Fibroblast of lung (primary cell): ENCODE results near the gene IL6. TPM values are rescaled to one million over a fixed set of nuclear protein-coding genes. Genes with fewer than 3 reads are reported as not detected.

ENCODE experiments used
- DNase-seq, 2 donors: peaks; one replicate each; pipeline versions ENCODE4 v3.0.0 to v3.0.0-alpha.2; 2010; ENCODE audit warnings: low read depth in 2 of 2
- H2AFZ ChIP-seq: 2 replicates; pipeline ENCODE4 v1.5.1; 2012; ENCODE audit warnings: low read length, control low read depth, inconsistent platforms
- H3K27ac ChIP-seq: 2 replicates; pipeline ENCODE4 v1.5.1; 2011; ENCODE audit warnings: low read length, control low read depth; ENCODE audit not compliant: insufficient read depth
- H3K27me3 ChIP-seq: 2 replicates; pipeline ENCODE4 v1.5.1; 2011; ENCODE audit warnings: mild to moderate bottlenecking, low read length; ENCODE audit not compliant: control insufficient read depth, insufficient read depth
- H3K36me3 ChIP-seq: 2 replicates; pipeline ENCODE4 v1.5.1; 2011; ENCODE audit warnings: low read length; ENCODE audit not compliant: control insufficient read depth, insufficient read depth
- H3K4me1 ChIP-seq: 2 replicates; pipeline ENCODE4 v1.5.1; 2011; ENCODE audit warnings: low read length; ENCODE audit not compliant: control insufficient read depth, insufficient read depth; ENCODE audit errors: extremely low read depth
- H3K4me2 ChIP-seq: 2 replicates; pipeline ENCODE4 v1.5.1; 2011; ENCODE audit warnings: low read length, control low read depth; ENCODE audit not compliant: insufficient read depth; ENCODE audit errors: extremely low read depth
- H3K4me3 ChIP-seq, 4 experiments: fragments of 200-600 bp in 1 of 4; sonication (generic) in 1 of 4; replicated peaks in 1 of 4; 2 replicates each; pipeline ENCODE4 v1.5.1; 2011 to 2016; ENCODE audit warnings: low read length in 4 of 4, low read depth in 3 of 4, mild to moderate bottlenecking in 3 of 4, control low read depth in 2 of 4, inconsistent platforms in 1 of 4, mixed read lengths in 1 of 4; ENCODE audit not compliant: insufficient read depth in 1 of 4; ENCODE audit errors: control extremely low read depth in 1 of 4
- H3K79me2 ChIP-seq: 2 replicates; pipeline ENCODE4 v1.5.1; 2012; ENCODE audit warnings: mild to moderate bottlenecking, low read length, inconsistent platforms; ENCODE audit not compliant: control insufficient read depth, insufficient read depth
- H3K9ac ChIP-seq: 2 replicates; pipeline ENCODE4 v1.5.1; 2011; ENCODE audit warnings: mild to moderate bottlenecking, low read length, control low read depth; ENCODE audit not compliant: insufficient read depth
- H3K9me3 ChIP-seq: 2 replicates; pipeline ENCODE4 v1.5.1; 2012; ENCODE audit warnings: low read depth, low read length; ENCODE audit not compliant: control insufficient read depth, insufficient read depth
- H4K20me1 ChIP-seq: 2 replicates; pipeline ENCODE4 v1.5.1; 2011; ENCODE audit warnings: low read length; ENCODE audit not compliant: control insufficient read depth, insufficient read depth; ENCODE audit errors: extremely low read depth
- EZH2 ChIP-seq: IDR thresholded peaks from 2 replicates; pipeline ENCODE4 v1.5.1; 2012; ENCODE audit warnings: low read length, control low read depth, mild to moderate bottlenecking; ENCODE audit errors: missing control alignments
- polyA plus RNA-seq, 2 donors: library from polyadenylated mRNA; depleted of rRNA in 1 of 2; stranded (reverse) in 1 of 2; unstranded in 1 of 2; fragments of >200 nt; gene quantifications; 2 replicates each; pipeline ENCODE4 v1.2.1, GENCODE V29; 2011 to 2012; ENCODE audit warnings: missing spikeins in 1 of 2
- total RNA-seq: library from RNA; depleted of rRNA; stranded (reverse); fragments of >200 nt; gene quantifications from 2 replicates; pipeline ENCODE4 v1.2.1, GENCODE V29; 2014
- TF ChIP-seq, protein P1 (sequence below), 2 donors: IDR thresholded peaks in 1 of 2; conservative IDR thresholded peaks in 1 of 2; 1 replicate in 1 of 2; 2 replicates in 1 of 2; pipeline ENCODE4 v1.5.1; 2011 to 2012; ENCODE audit warnings: low read length in 2 of 2, control low read depth in 1 of 2, inconsistent platforms in 1 of 2, low read depth in 1 of 2, mild to moderate bottlenecking in 1 of 2

IL6 gene
- total and polyA plus RNA-seq, 2 donors (not counting 1 experiment from before 2014, with no cell fraction given): 20.2 to 33.7 TPM

DNA sequence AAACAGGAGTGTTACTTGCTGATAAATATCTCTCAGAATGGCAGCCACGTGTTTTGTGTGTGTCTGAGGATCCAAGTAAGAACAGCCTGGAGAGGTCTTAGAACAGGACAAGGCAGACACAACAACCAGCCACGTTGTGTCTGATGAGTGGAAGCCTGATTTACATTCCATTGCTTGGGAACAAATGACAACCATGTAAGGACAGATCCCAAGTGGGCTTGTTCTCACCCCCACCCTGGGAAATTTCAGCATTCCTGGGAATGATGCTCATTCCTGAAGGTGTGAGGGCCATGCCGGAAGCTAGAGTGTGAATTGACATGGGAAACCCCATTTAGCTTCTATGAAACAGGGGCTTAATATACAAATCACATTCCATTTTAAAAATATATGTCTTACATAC is 35.9 kb downstream of the IL6 start:
- H3K27ac ChIP-seq: no peak overlapping the region
- H3K4me2 ChIP-seq: no peak overlapping the region
- no peaks in the 10 kb centered on the region for H3K79me2 ChIP-seq
- H3K4me3 ChIP-seq: no peak overlapping the region
- no peaks in the 10 kb centered on the region for H3K36me3 ChIP-seq
- no peak overlapping the region for H3K9ac ChIP-seq
- no peaks in the 10 kb centered on the region for H3K9me3 ChIP-seq
- no peaks in the 10 kb centered on the region for H3K27me3 ChIP-seq
- TF ChIP-seq, protein P1, sequence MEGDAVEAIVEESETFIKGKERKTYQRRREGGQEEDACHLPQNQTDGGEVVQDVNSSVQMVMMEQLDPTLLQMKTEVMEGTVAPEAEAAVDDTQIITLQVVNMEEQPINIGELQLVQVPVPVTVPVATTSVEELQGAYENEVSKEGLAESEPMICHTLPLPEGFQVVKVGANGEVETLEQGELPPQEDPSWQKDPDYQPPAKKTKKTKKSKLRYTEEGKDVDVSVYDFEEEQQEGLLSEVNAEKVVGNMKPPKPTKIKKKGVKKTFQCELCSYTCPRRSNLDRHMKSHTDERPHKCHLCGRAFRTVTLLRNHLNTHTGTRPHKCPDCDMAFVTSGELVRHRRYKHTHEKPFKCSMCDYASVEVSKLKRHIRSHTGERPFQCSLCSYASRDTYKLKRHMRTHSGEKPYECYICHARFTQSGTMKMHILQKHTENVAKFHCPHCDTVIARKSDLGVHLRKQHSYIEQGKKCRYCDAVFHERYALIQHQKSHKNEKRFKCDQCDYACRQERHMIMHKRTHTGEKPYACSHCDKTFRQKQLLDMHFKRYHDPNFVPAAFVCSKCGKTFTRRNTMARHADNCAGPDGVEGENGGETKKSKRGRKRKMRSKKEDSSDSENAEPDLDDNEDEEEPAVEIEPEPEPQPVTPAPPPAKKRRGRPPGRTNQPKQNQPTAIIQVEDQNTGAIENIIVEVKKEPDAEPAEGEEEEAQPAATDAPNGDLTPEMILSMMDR (conservative IDR thresholded peaks at IDR 0.05 in 1 of 2, IDR thresholded peaks at IDR 0.05 in 1 of 2; ENCODE audit: low read depth in 1 of 2, low read length in 2 of 2): no peak
- no peak for TF ChIP-seq EZH2
- H2AFZ ChIP-seq: no peak overlapping the region
- DNase-seq: no peak
- peaks cover 4% of the 10 kb centered on the region for H3K4me1 ChIP-seq
- no peaks in the 10 kb centered on the region for H4K20me1 ChIP-seq

DNA sequence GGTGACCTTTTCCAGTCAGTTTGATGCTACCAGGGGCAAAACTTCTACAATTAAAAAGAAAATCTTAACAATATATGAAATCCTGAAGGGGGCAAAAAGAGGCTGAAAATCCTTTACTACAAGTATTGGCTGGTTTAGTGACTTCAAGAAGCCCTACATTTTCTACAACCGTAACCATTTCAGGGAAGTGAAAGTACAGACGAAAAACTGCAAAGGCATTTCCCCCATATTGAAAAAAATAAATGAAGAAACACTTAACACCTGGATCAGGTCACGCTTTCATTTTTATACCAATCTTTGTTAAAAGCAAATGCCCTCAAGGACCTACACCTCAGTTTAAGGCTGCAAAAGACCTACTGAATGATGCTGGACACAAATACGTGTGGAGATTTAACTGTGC is 38.6 kb downstream of the IL6 start:
- Histone ChIP-seq H3K27ac (no peak overlapping the region), H3K27me3 (no peaks in the 10 kb centered on the region), H4K20me1 (no peaks in the 10 kb centered on the region), H3K4me2 (no peak overlapping the region), H3K4me3 (no peak overlapping the region), H3K4me1 (peaks cover 4% of the 10 kb centered on the region), H3K36me3 (no peaks in the 10 kb centered on the region), H3K79me2 (no peaks in the 10 kb centered on the region), H3K9ac (no peak overlapping the region), H3K9me3 (no peaks in the 10 kb centered on the region), H2AFZ (no peak overlapping the region)
- TF ChIP-seq EZH2: no peak
- TF ChIP-seq, protein P1 (conservative IDR thresholded peaks at IDR 0.05 in 1 of 2, IDR thresholded peaks at IDR 0.05 in 1 of 2; ENCODE audit: low read depth in 1 of 2, low read length in 2 of 2): no peak
- no peak for DNase-seq

DNA sequence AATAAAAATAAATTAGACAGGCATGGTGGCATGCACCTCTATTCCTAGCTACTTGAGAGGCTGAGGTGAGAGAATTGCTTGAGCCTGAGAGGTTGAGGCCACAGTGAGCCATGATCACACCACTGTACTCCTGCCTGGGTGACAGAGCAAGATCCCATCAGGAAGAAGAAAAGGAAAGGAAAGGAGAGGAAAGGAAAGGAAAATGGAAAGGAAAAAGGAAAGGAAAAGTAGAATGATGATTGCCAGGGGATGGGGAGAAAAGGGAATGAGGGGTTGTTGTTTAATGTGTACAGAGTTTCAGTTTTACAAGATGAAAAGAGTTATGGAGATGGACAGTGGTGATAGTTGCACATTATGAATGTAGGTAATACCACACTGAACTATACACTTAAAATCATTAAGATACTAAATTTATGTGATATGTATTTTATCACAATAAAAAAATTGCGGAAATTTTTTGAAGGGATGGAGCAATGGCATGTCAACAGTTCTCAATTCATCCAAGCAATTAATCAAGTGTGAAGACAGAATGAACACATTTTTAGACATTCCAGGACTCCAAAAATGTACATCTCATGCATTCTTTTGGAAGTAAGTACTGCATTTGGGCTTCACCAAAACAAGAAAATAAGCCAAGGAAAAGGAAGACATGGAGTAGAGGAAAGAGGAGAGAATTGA is 44.3 kb downstream of the IL6 start:
- H4K20me1 ChIP-seq: no peaks in the 10 kb centered on the region
- DNase-seq: no peak
- no peak overlapping the region for H3K4me3 ChIP-seq

More for the DNA sequence above, 44.3 kb downstream of the IL6 start:
- Histone ChIP-seq H3K4me1 (no peaks in the 10 kb centered on the region), H3K36me3 (no peaks in the 10 kb centered on the region), H3K9me3 (no peaks in the 10 kb centered on the region), H3K9ac (no peak overlapping the region), H3K4me2 (no peak overlapping the region), H3K27ac (no peak overlapping the region), H3K27me3 (no peaks in the 10 kb centered on the region), H2AFZ (no peak overlapping the region), H3K79me2 (no peaks in the 10 kb centered on the region)
- TF ChIP-seq, protein P1 (conservative IDR thresholded peaks at IDR 0.05 in 1 of 2, IDR thresholded peaks at IDR 0.05 in 1 of 2; ENCODE audit: low read depth in 1 of 2, low read length in 2 of 2): no peak
- no peak for TF ChIP-seq EZH2
